Suprapubic skin (tissue), 4 donors: ENCODE data around the gene AASDH.

ENCODE experiments used
- POLR2A ChIP-seq, 2 donors: fragments of 450-650 bp; IDR thresholded peaks; one replicate each; pipeline ENCODE4 v1.6.1; 2017; ENCODE audit warnings: antibody characterized with exemption in 2 of 2, mild to moderate bottlenecking in 2 of 2, moderate library complexity in 2 of 2
- POLR2AphosphoS5 ChIP-seq, 3 donors: sonication (generic); formaldehyde crosslinking; IDR thresholded peaks; one replicate each; pipeline ENCODE4 v1.6.1; 2017; ENCODE audit warnings: antibody characterized with exemption in 3 of 3
- TF ChIP-seq, protein P1 (sequence below), 2 donors: fragments of 200-600 bp in 1 of 2; fragments of 450-650 bp in 1 of 2; sonication (generic) in 1 of 2; IDR thresholded peaks; one replicate each; pipeline ENCODE4 v1.5.1; 2016 to 2019; ENCODE audit warnings: antibody characterized with exemption in 2 of 2, mild to moderate bottlenecking in 1 of 2, moderate library complexity in 1 of 2

DNA sequence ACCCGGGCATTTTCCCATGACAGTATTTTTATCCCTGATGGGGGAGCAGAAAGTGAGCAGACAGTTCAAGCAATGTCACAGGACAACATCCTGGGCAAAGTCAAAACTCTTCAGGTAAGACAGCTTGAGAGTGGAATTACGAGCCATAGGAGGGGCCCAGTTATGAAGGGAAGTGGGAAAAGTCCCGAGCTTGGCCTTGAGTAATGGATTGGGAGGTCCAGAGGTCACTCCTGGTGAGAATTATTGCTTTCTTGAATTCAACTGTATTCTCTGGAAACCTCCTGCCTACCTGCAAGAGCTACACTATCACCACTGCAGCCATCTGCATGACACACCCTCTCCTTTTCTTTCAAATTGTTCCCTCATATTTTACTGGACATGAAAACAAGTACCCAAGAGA, 89.1 kb downstream of the AASDH start:
- TF ChIP-seq POLR2A (IDR thresholded peaks at IDR 0.05), result no peak
- TF ChIP-seq, protein P1, sequence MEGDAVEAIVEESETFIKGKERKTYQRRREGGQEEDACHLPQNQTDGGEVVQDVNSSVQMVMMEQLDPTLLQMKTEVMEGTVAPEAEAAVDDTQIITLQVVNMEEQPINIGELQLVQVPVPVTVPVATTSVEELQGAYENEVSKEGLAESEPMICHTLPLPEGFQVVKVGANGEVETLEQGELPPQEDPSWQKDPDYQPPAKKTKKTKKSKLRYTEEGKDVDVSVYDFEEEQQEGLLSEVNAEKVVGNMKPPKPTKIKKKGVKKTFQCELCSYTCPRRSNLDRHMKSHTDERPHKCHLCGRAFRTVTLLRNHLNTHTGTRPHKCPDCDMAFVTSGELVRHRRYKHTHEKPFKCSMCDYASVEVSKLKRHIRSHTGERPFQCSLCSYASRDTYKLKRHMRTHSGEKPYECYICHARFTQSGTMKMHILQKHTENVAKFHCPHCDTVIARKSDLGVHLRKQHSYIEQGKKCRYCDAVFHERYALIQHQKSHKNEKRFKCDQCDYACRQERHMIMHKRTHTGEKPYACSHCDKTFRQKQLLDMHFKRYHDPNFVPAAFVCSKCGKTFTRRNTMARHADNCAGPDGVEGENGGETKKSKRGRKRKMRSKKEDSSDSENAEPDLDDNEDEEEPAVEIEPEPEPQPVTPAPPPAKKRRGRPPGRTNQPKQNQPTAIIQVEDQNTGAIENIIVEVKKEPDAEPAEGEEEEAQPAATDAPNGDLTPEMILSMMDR (IDR thresholded peaks at IDR 0.05), result no peak
- no peak for TF ChIP-seq POLR2AphosphoS5 (IDR thresholded peaks at IDR 0.05)
